Nephron (organoid): Measurements from ENCODE around the gene LRFN2.

Experiments used
- H3K27ac Mint-ChIP-seq, 3 experiments: 2 replicates each; pipeline ENCODE4 v1.8.0; 2020; ENCODE audit warnings: mixed read lengths in 3 of 3, mild to moderate bottlenecking in 2 of 3, moderate library complexity in 1 of 3
- H3K27me3 Mint-ChIP-seq: 2 replicates; pipeline ENCODE4 v1.8.0; 2021; ENCODE audit warnings: low read depth, mild to moderate bottlenecking, moderate library complexity, mixed read lengths
- H3K36me3 Mint-ChIP-seq: 2 replicates; pipeline ENCODE4 v1.8.0; 2020; ENCODE audit warnings: low read depth, mixed read lengths
- H3K4me1 Mint-ChIP-seq: 2 replicates; pipeline ENCODE4 v1.8.0; 2020; ENCODE audit warnings: mixed read lengths
- H3K4me3 Mint-ChIP-seq, 3 experiments: 2 replicates each; pipeline ENCODE4 v1.8.0; 2020; ENCODE audit warnings: mild to moderate bottlenecking in 3 of 3, mixed read lengths in 3 of 3, moderate library complexity in 2 of 3
- H3K9me3 Mint-ChIP-seq: 2 replicates; pipeline ENCODE4 v1.8.0; 2020; ENCODE audit warnings: mixed read lengths
- CTCF ChIP-seq, 3 experiments: fragments of 200-600 bp; sonication (generic); IDR thresholded peaks; one replicate each; pipeline ENCODE4 v1.5.0; 2021; ENCODE audit warnings: antibody characterized with exemption in 3 of 3; ENCODE audit not compliant: unreplicated experiment in 3 of 3

Gene LRFN2

GRCh38 chr6:40604082-40604481 is 16.9 kb upstream of the LRFN2 start:
- Mint-ChIP-seq H3K4me1 (no peaks in the 10 kb centered on the region), H3K27me3 (peaks cover 42% of the 10 kb centered on the region), H3K27ac (no peak overlapping the region), H3K36me3 (no peaks in the 10 kb centered on the region), H3K9me3 (no peaks in the 10 kb centered on the region), H3K4me3 (no peak overlapping the region)
- TF ChIP-seq CTCF (IDR thresholded peaks at IDR 0.05; ENCODE audit: unreplicated experiment in 3 of 3): no peak

DNA sequence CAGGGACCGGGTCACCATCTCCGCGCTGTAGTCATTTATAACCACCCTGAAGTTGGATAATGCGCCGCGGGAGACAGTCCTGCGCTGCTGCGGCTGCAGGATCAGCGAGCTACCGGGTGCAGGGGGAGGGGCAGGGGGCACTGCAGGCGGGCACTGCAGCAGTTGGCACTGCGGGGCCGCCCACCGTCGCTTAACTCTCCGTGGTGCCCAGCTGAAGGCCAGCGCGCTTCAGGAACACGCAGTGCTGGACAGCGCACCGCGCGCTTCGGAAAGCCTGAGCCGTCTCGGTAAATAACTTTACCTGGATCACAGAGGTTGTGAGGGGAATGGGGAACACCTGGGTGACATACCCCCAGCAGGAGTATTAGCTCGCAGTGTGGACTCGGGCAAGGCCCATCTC is 12.4 kb upstream of the LRFN2 start:
- no peak overlapping the region for H3K27ac Mint-ChIP-seq
- peaks cover 37% of the 10 kb centered on the region for H3K27me3 Mint-ChIP-seq
- no peaks in the 10 kb centered on the region for H3K9me3 Mint-ChIP-seq
- H3K4me1 Mint-ChIP-seq: no peaks in the 10 kb centered on the region
- no peak overlapping the region for H3K4me3 Mint-ChIP-seq
- no peak for TF ChIP-seq CTCF (IDR thresholded peaks at IDR 0.05; ENCODE audit: unreplicated experiment in 3 of 3)
- no peaks in the 10 kb centered on the region for H3K36me3 Mint-ChIP-seq

GRCh38 chr6:40598516-40598915 is 11.4 kb upstream of the LRFN2 start:
- Mint-ChIP-seq H3K27me3 (peaks cover 32% of the 10 kb centered on the region), H3K36me3 (no peaks in the 10 kb centered on the region), H3K4me3 (no peak overlapping the region), H3K27ac (no peak overlapping the region), H3K4me1 (no peaks in the 10 kb centered on the region), H3K9me3 (no peaks in the 10 kb centered on the region)
- TF ChIP-seq CTCF (IDR thresholded peaks at IDR 0.05; ENCODE audit: unreplicated experiment in 3 of 3): no peak

DNA sequence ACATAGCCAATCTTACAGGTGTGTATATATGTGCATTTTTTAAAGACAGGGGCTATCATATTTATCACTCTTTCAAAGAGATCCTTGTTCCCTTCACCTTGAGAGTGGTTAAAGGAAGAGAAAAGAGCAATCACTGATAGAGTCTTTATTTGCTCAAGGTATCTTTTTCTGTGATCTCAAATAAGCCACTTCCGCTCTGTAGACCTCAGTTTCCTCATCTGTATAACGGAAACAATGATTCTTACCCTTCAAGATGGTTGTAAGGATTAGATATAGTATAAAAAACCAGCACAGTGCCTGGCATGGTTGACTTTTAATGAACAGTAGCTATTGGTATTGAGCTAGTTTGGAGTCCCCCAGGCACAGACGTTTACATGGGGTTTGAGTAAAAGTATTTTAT is 10.1 kb upstream of the LRFN2 start:
- no peak for TF ChIP-seq CTCF (IDR thresholded peaks at IDR 0.05; ENCODE audit: unreplicated experiment in 3 of 3)
- peaks cover 30% of the 10 kb centered on the region for H3K27me3 Mint-ChIP-seq
- H3K9me3 Mint-ChIP-seq: no peaks in the 10 kb centered on the region
- no peaks in the 10 kb centered on the region for H3K4me1 Mint-ChIP-seq
- H3K27ac Mint-ChIP-seq: no peak overlapping the region
- no peak overlapping the region for H3K4me3 Mint-ChIP-seq
- H3K36me3 Mint-ChIP-seq: no peaks in the 10 kb centered on the region

- Mint-ChIP-seq H3K27ac (no peak overlapping the region), H3K4me1 (peaks cover 29% of the 10 kb centered on the region), H3K27me3 (peaks cover 76% of the 10 kb centered on the region), H3K9me3 (no peaks in the 10 kb centered on the region), H3K36me3 (no peaks in the 10 kb centered on the region), H3K4me3 (peak overlapping the region; percentile 41 to 71 (median 66))
- TF ChIP-seq CTCF (IDR thresholded peaks at IDR 0.05; ENCODE audit: unreplicated experiment in 3 of 3): no peak
Measured at GRCh38 chr6:40588480-40588879, 1.3 kb upstream of the LRFN2 start.

GRCh38 chr6:40588070-40588384 is 863 bp upstream of the LRFN2 start:
- no peak for TF ChIP-seq CTCF (IDR thresholded peaks at IDR 0.05; ENCODE audit: unreplicated experiment in 3 of 3)
- H3K4me1 Mint-ChIP-seq: peaks cover 29% of the 10 kb centered on the region
- no peaks in the 10 kb centered on the region for H3K9me3 Mint-ChIP-seq

More at GRCh38 chr6:40588070-40588384, 863 bp upstream of the LRFN2 start:
- no peaks in the 10 kb centered on the region for H3K36me3 Mint-ChIP-seq
- H3K27ac Mint-ChIP-seq: no peak overlapping the region
- H3K27me3 Mint-ChIP-seq: peaks cover 76% of the 10 kb centered on the region
- peak overlapping the region; percentile 54 to 71 (median 63) for H3K4me3 Mint-ChIP-seq
